ENCODE data around the gene TBCCD1. TPM values are rescaled to one million over a fixed set of nuclear protein-coding genes. Genes with fewer than 3 reads are reported as not detected.

Gene TBCCD1
- total RNA-seq, 4 donors from 2014 or later: 3.8 to 31.7 (median 15.1) TPM

DNA sequence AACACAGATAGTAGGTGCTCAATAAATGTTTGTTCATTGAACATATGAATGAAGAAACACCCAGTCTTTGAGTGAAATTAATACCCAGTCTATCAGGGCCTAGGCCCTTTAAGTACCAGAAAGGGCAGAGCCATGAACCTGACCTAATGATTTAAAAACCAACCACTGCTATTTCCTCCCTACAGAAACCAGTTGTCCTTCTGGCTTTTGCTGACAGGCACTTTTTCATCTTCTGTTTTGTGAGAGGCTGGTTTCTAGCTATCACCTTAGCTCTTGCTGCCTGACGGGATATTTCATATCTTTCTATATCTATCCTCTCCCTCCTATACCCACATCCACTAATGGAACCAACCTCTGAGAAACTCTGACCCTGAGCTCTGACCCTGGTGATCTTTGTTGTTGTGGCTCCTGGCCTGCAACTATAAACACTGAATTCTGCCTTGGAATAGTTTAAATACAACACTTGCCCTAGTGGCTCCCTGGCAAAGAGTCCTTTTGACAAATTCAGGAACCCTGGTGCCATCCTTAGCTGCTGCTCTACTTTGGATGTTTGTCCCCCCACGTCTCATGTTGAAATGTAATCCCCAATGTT lies 41.6 kb upstream of the TBCCD1 start:
- no peaks in the 10 kb centered on the region for H3K36me3 ChIP-seq
- intact Hi-C loops (cut with DNase I; ENCODE audit: low total_unique reads): no loop called here
- H3K4me3 ChIP-seq: no peak overlapping the region
- DNase-seq: no peak
- no peaks in the 10 kb centered on the region for H3K9me3 ChIP-seq
- H3K27me3 ChIP-seq: no peaks in the 10 kb centered on the region
- no peaks in the 10 kb centered on the region for H3K4me1 ChIP-seq
- TF ChIP-seq, protein P1, sequence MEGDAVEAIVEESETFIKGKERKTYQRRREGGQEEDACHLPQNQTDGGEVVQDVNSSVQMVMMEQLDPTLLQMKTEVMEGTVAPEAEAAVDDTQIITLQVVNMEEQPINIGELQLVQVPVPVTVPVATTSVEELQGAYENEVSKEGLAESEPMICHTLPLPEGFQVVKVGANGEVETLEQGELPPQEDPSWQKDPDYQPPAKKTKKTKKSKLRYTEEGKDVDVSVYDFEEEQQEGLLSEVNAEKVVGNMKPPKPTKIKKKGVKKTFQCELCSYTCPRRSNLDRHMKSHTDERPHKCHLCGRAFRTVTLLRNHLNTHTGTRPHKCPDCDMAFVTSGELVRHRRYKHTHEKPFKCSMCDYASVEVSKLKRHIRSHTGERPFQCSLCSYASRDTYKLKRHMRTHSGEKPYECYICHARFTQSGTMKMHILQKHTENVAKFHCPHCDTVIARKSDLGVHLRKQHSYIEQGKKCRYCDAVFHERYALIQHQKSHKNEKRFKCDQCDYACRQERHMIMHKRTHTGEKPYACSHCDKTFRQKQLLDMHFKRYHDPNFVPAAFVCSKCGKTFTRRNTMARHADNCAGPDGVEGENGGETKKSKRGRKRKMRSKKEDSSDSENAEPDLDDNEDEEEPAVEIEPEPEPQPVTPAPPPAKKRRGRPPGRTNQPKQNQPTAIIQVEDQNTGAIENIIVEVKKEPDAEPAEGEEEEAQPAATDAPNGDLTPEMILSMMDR (IDR thresholded peaks at IDR 0.05): no peak
- no peak for TF ChIP-seq POLR2A (IDR thresholded peaks at IDR 0.05)
- no peak overlapping the region for H3K27ac ChIP-seq

DNA sequence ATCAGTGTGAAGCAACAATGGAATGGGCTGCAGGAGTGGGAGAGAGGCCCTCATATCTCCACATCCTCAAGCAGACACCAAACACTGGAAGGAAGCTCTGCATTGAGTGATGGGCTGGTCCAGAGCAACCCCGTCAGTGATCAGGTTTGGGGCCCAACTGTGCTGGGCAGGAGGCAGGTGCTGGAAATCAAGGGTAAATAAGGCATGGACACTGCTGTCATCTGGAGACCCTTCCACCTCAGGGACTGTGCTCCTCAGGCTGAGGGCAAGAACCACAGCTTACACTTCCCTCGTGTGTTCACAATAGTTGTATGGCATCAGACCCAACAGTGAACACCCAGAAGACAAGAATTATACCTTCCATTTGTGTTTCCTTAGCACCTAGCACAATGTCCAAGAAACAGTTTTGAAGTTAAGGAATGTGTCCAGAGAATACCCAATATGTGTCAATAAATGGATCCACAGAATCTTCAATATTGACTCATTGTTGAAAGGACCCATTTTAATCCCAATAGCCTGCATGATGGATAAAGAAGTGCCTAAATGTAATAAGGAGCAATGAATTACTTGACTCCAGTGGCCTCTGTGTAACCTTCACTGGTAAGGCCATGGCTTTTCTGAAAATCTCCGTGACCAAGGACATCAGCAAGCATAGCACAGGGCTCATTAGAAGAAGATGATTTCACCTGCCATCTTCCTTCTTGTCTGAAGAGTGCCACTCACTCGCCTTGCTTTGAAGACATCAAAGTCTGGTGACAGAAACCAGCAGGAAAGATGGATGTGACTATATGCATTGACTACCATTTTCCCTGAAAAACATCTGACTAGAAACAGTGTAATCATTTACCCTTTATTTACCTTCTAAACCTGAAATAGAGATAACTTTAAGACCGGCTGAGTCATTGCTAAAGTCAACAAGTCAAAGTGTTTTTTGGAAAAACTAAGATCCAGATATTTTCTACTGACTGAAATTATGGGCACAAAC lies 38.7 kb upstream of the TBCCD1 start:
- Histone ChIP-seq H3K27me3 (no peaks in the 10 kb centered on the region), H3K36me3 (no peaks in the 10 kb centered on the region), H3K4me1 (no peaks in the 10 kb centered on the region), H3K4me3 (no peak overlapping the region), H3K27ac (no peak overlapping the region), H3K9me3 (no peaks in the 10 kb centered on the region)
- no peak for TF ChIP-seq POLR2A (IDR thresholded peaks at IDR 0.05)
- TF ChIP-seq, protein P1 (IDR thresholded peaks at IDR 0.05): no peak
- DNase-seq: no peak
- intact Hi-C loops (cut with DNase I; ENCODE audit: low total_unique reads): no loop called here

DNA sequence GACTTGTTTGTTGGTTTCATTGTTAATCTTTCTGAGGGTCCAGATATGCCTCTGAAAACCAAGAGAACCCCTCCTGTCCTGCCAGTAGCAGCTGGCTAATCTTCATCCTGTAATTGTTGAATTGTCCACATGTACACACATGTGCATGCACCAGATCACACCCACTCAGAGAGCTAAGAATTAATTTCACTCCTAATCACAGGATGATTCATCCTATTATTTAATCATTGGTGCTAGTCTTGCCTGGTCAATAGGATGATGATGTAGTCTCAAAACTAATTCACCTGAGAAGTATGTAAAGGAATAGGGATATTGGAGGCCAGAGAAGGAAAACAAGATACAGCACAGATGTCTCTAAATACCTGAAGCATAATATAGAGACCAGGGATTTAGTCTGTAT lies 37.9 kb upstream of the TBCCD1 start:
- TF ChIP-seq, protein P1 (IDR thresholded peaks at IDR 0.05): no peak
- TF ChIP-seq POLR2A (IDR thresholded peaks at IDR 0.05): no peak
- H3K27me3 ChIP-seq: no peaks in the 10 kb centered on the region
- H3K36me3 ChIP-seq: no peaks in the 10 kb centered on the region
- no peaks in the 10 kb centered on the region for H3K4me1 ChIP-seq
- intact Hi-C loops (cut with DNase I; ENCODE audit: low total_unique reads): no loop called here
- H3K4me3 ChIP-seq: no peak overlapping the region
- DNase-seq: no peak
- H3K9me3 ChIP-seq: no peaks in the 10 kb centered on the region
- H3K27ac ChIP-seq: no peak overlapping the region

DNA sequence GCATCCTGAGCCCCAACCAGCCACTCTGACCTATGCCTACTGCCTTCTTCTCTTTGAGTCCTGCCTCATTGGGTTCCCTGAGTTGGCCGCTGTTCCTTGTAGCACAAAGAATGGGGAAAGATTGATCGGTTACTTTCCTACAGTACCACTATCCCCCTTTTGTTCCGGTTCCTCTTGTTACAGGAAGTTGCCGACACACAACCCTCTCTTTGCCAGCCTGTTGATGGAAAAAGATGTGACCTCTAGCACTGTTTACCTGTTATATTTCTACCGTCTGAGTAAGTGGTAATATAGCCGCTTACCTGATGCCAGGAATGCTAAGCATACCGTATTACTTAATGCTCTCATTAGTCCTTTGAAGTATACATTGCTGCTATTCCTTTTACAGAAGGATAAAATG lies 36.0 kb upstream of the TBCCD1 start:
- no peak overlapping the region for H3K27ac ChIP-seq
- no peaks in the 10 kb centered on the region for H3K4me1 ChIP-seq
- intact Hi-C loops (cut with DNase I; ENCODE audit: low total_unique reads): no loop called here
- TF ChIP-seq, protein P1 (IDR thresholded peaks at IDR 0.05): no peak
- TF ChIP-seq POLR2A (IDR thresholded peaks at IDR 0.05): no peak
- no peaks in the 10 kb centered on the region for H3K27me3 ChIP-seq
- DNase-seq: no peak
- H3K9me3 ChIP-seq: no peaks in the 10 kb centered on the region
- H3K36me3 ChIP-seq: no peaks in the 10 kb centered on the region
- H3K4me3 ChIP-seq: no peak overlapping the region

DNA sequence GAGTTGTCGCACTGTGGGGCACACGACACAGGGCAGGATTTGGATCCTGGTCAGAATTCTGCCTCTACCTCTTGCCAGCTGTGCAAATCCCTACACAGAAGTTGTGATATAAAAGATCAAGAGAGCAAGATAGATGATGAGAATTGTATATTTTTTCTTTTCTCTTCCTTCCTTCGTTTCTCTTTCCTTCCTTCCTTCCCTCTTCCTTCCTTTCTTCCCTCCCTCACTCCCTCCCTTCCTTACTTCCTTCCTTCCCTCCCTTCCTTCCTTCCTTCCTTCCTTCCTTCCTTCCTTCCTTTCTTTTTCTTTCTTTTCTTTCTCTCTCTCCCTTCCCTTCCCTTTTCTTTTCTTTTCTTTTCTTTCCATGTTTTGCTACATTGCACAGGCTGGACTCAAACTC lies 33.8 kb upstream of the TBCCD1 start:
- no peak overlapping the region for H3K27ac ChIP-seq
- H3K36me3 ChIP-seq: no peaks in the 10 kb centered on the region
- H3K4me1 ChIP-seq: no peaks in the 10 kb centered on the region
- no peak overlapping the region for H3K4me3 ChIP-seq
- intact Hi-C loops (cut with DNase I; ENCODE audit: low total_unique reads): no loop called here
- no peaks in the 10 kb centered on the region for H3K27me3 ChIP-seq
- H3K9me3 ChIP-seq: no peaks in the 10 kb centered on the region
- TF ChIP-seq, protein P1 (IDR thresholded peaks at IDR 0.05): no peak
- TF ChIP-seq POLR2A (IDR thresholded peaks at IDR 0.05): no peak
- DNase-seq: no peak
